SK-N-SH treated with all-trans-retinoic acid at 6 μM for 48 hours (cell line): Measurements from ENCODE around the gene TP53AIP1.
A peak's percentile ranks its signal among the peaks of the same experiment; 100 is the strongest.

Experiments used
- ATAC-seq: fragments of 200-7000 bp; cut with Tn5 transposase; 3 replicates; pipeline ENCODE4 v1.9.1; 2020; ENCODE audit warnings: mild to moderate bottlenecking, moderate library complexity
- ARNTL ChIP-seq: fragments of 450-650 bp; formaldehyde crosslinking; IDR thresholded peaks from 2 replicates; pipeline ENCODE4 v1.5.0; 2020; ENCODE audit warnings: low read depth, mild to moderate bottlenecking, moderate library complexity, borderline replicate concordance
- BACH2 ChIP-seq: fragments of 250-450 bp; sonication (Bioruptor Pico); IDR thresholded peaks from 2 replicates; pipeline ENCODE4 v1.9.0; 2021; ENCODE audit warnings: mild to moderate bottlenecking, borderline replicate concordance
- CREB5 ChIP-seq: fragments of 250-450 bp; sonication (Bioruptor Pico); IDR thresholded peaks from 2 replicates; pipeline ENCODE4 v1.5.1; 2020; ENCODE audit warnings: low read depth, mild to moderate bottlenecking, moderate library complexity
- CSDC2 ChIP-seq: fragments of 250-450 bp; sonication (Bioruptor Pico); IDR thresholded peaks from 2 replicates; pipeline ENCODE4 v1.5.0; 2020; ENCODE audit warnings: mild to moderate bottlenecking, moderate library complexity
- CSRNP3 ChIP-seq: fragments of 250-450 bp; sonication (Bioruptor Pico); IDR thresholded peaks from 2 replicates; pipeline ENCODE4 v1.5.1; 2021; ENCODE audit warnings: mild to moderate bottlenecking, moderate library complexity
- ESRRG ChIP-seq: fragments of 250-450 bp; sonication (Bioruptor Pico); IDR thresholded peaks from 2 replicates; pipeline ENCODE4 v1.6.1; 2021; ENCODE audit warnings: mild to moderate bottlenecking
- ISL1 ChIP-seq: fragments of 250-450 bp; sonication (Bioruptor Pico); IDR thresholded peaks from 2 replicates; pipeline ENCODE4 v2.1.2; 2022; ENCODE audit warnings: mild to moderate bottlenecking, moderate library complexity
- PPARA ChIP-seq: fragments of 250-450 bp; sonication (Bioruptor Pico); IDR thresholded peaks from 2 replicates; pipeline ENCODE4 v1.5.0; 2020; ENCODE audit warnings: mild to moderate bottlenecking, borderline replicate concordance
- RARB ChIP-seq: fragments of 250-450 bp; sonication (Bioruptor Pico); IDR thresholded peaks from 2 replicates; pipeline ENCODE4 v1.8.0; 2021; ENCODE audit warnings: mild to moderate bottlenecking, moderate library complexity
- SNAI2 ChIP-seq: fragments of 250-450 bp; sonication (Bioruptor Pico); IDR thresholded peaks from 2 replicates; pipeline ENCODE4 v1.5.0; 2020; ENCODE audit warnings: mild to moderate bottlenecking, moderate library complexity
- TCF4 ChIP-seq: fragments of 250-450 bp; sonication (Bioruptor Pico); IDR thresholded peaks from 2 replicates; pipeline ENCODE4 v1.8.0; 2021; ENCODE audit warnings: mild to moderate bottlenecking, moderate library complexity, borderline replicate concordance
- TOX ChIP-seq: fragments of 250-450 bp; sonication (Bioruptor Pico); IDR thresholded peaks from 2 replicates; pipeline ENCODE4 v1.8.0; 2021; ENCODE audit warnings: mild to moderate bottlenecking, moderate library complexity, borderline replicate concordance
- ZC3H10 ChIP-seq: fragments of 250-450 bp; sonication (Bioruptor Pico); IDR thresholded peaks from 2 replicates; pipeline ENCODE4 v1.5.1; 2021; ENCODE audit warnings: mild to moderate bottlenecking, moderate library complexity
- ZFP3 ChIP-seq: fragments of 250-450 bp; sonication (Bioruptor Pico); IDR thresholded peaks from 2 replicates; pipeline ENCODE4 v1.5.0; 2020; ENCODE audit warnings: mild to moderate bottlenecking, moderate library complexity
- ZFP30 ChIP-seq: fragments of 450-650 bp; formaldehyde crosslinking; IDR thresholded peaks from 2 replicates; pipeline ENCODE4 v1.5.0; 2022; ENCODE audit warnings: mild to moderate bottlenecking, moderate library complexity
- ZNF565 ChIP-seq: fragments of 450-650 bp; formaldehyde crosslinking; conservative IDR thresholded peaks from 2 replicates; pipeline ENCODE4 v1.5.0; 2020; ENCODE audit warnings: low read depth, mild to moderate bottlenecking, moderate library complexity
- ZNF70 ChIP-seq: fragments of 450-650 bp; formaldehyde crosslinking; IDR thresholded peaks from 2 replicates; pipeline ENCODE4 v1.5.0; 2020; ENCODE audit warnings: mild to moderate bottlenecking, moderate library complexity
- ZNF8 ChIP-seq: fragments of 450-650 bp; formaldehyde crosslinking; IDR thresholded peaks from 2 replicates; pipeline ENCODE4 v1.5.0; 2020; ENCODE audit warnings: mild to moderate bottlenecking, moderate library complexity
- TF ChIP-seq, protein P1 (sequence below): fragments of 250-450 bp; sonication (Bioruptor Pico); IDR thresholded peaks from 2 replicates; pipeline ENCODE4 v1.8.0; 2021; ENCODE audit warnings: low read depth, mild to moderate bottlenecking, moderate library complexity, borderline replicate concordance
- TF ChIP-seq, protein P2 (sequence below): fragments of 250-450 bp; sonication (Bioruptor Pico); IDR thresholded peaks from 2 replicates; pipeline ENCODE4 v1.5.0; 2020; ENCODE audit warnings: mild to moderate bottlenecking, moderate library complexity

The TP53AIP1 gene

GRCh38 chr11:128891913-128892398 is 50.7 kb downstream of the TP53AIP1 start:
- TF ChIP-seq CREB5 (CRISPR knock-in tag) (no peak), SNAI2 (CRISPR knock-in tag) (no peak), ZC3H10 (CRISPR knock-in tag) (no peak), ZNF565 (CRISPR knock-in tag) (no peak), ARNTL (no peak), ESRRG (CRISPR knock-in tag) (no peak)
- ATAC-seq: no peak

DNA sequence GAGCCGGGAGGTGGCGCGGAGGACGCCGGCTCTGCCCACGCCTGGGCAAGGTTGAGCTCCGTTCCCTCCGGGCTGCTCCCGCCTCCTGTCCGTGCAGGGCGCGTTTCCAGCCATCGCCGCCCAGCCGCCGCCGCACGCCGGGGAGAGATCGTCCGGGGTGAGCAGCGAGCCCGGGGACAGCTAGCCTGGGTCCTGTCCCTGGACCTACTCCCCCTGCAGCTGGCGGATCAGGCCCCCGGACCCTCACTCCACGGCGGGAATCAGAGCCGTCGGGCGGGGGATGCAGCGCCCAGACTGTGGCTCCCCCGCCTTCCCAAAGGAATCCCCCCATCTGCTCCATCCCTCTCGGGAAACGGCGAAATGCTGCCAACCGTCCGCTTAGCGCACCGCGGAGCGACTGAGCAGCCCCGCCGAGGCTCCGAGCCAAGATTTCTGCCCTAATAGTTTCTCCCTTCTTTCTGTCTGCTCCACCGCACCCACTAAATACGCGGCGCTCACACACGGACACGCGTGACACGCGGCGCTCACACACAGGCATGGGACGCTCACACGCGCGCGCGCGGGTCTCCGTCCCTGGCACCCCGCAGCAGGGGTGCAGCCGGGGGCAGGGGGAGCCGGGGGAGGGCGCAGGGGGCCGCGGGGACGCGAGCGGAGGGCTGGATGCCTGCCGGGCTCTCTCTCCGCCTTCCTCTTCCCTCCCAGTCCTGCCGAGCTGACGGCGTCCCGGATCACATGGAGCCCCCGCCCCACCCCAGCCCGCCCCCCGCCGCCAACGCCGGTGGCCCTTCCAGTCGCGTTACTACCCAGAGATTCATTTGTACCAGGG is 51.9 kb downstream of the TP53AIP1 start, which contains the start of gene KCNJ5:
Gene KCNJ5, plus strand, starts transcription at position 814 of the 826 bp plus-strand sequence. CDS start 19,918 bp downstream, outside the sequence.
- TF ChIP-seq ZNF8 (no peak), ZFP3 (CRISPR knock-in tag) (no peak), ISL1 (CRISPR knock-in tag) (no peak), BACH2 (no peak)
- TF ChIP-seq, protein P1, sequence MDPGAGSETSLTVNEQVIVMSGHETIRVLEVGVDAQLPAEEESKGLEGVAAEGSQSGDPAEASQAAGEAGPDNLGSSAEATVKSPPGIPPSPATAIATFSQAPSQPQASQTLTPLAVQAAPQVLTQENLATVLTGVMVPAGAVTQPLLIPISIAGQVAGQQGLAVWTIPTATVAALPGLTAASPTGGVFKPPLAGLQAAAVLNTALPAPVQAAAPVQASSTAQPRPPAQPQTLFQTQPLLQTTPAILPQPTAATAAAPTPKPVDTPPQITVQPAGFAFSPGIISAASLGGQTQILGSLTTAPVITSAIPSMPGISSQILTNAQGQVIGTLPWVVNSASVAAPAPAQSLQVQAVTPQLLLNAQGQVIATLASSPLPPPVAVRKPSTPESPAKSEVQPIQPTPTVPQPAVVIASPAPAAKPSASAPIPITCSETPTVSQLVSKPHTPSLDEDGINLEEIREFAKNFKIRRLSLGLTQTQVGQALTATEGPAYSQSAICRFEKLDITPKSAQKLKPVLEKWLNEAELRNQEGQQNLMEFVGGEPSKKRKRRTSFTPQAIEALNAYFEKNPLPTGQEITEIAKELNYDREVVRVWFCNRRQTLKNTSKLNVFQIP: no peak
- peak; percentile 84 for ATAC-seq

GRCh38 chr11:128890216-128890542 is 52.5 kb downstream of the TP53AIP1 start:
- TF ChIP-seq, protein P2, sequence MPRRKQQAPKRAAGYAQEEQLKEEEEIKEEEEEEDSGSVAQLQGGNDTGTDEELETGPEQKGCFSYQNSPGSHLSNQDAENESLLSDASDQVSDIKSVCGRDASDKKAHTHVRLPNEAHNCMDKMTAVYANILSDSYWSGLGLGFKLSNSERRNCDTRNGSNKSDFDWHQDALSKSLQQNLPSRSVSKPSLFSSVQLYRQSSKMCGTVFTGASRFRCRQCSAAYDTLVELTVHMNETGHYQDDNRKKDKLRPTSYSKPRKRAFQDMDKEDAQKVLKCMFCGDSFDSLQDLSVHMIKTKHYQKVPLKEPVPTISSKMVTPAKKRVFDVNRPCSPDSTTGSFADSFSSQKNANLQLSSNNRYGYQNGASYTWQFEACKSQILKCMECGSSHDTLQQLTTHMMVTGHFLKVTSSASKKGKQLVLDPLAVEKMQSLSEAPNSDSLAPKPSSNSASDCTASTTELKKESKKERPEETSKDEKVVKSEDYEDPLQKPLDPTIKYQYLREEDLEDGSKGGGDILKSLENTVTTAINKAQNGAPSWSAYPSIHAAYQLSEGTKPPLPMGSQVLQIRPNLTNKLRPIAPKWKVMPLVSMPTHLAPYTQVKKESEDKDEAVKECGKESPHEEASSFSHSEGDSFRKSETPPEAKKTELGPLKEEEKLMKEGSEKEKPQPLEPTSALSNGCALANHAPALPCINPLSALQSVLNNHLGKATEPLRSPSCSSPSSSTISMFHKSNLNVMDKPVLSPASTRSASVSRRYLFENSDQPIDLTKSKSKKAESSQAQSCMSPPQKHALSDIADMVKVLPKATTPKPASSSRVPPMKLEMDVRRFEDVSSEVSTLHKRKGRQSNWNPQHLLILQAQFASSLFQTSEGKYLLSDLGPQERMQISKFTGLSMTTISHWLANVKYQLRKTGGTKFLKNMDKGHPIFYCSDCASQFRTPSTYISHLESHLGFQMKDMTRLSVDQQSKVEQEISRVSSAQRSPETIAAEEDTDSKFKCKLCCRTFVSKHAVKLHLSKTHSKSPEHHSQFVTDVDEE: no peak
- TF ChIP-seq TOX (CRISPR knock-in tag): no peak
- TF ChIP-seq ZNF70: no peak
- no peak for TF ChIP-seq ARNTL
- TF ChIP-seq BACH2: no peak
- no peak for TF ChIP-seq PPARA
- TF ChIP-seq ZFP30 (CRISPR knock-in tag): no peak
- no peak for TF ChIP-seq ESRRG (CRISPR knock-in tag)
- no peak for TF ChIP-seq ISL1 (CRISPR knock-in tag)
- no peak for TF ChIP-seq CSDC2 (CRISPR knock-in tag)
- TF ChIP-seq RARB: no peak
- no peak for TF ChIP-seq ZNF565 (CRISPR knock-in tag)
- TF ChIP-seq SNAI2 (CRISPR knock-in tag): no peak
- TF ChIP-seq ZC3H10 (CRISPR knock-in tag): no peak
- TF ChIP-seq TCF4: no peak
- ATAC-seq: no peak; the same call in 2 of the 3 replicates

DNA sequence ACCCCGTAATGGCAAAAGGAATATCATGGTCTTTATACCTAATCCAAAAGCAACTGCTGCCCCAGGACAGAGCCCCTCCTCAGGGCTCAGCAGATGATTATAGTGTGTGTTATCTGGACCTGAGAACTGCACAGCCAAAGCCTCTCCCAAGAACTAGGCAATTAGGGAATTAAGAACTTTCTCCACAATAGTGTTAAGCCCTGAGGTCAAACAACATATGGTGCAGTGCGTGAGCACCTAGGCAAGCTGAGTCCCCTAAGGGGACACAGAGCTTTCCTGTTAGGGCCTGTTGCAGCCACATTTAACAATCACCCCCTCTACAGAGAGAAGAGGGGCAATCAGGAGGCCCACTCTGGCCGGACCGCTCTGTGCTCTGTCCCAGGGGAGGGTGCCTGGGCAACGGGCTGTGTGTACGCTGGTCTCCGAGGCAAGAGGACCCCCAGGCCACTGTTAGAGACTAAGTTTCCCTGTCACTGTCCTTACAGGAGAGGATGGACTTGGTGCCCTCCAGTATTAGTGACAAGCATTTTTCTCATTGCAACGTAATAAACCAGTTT is 52.9 kb downstream of the TP53AIP1 start:
- TF ChIP-seq BACH2 (no peak), CSRNP3 (CRISPR knock-in tag) (no peak)
- TF ChIP-seq, all 23 proteins: peak for 0
- ATAC-seq: no peak
